HL-60/S4 (cell line): ENCODE results near the gene TOX2.

Source experiments
- in situ Hi-C: fragments of 300-500 bp; cut with MboI; formaldehyde crosslinking; loops from 2 replicates; pipeline ENCODE4 v1.14.3; 2022; ENCODE audit warnings: low sequenced_read_pairs

The TOX2 gene

GRCh38 chr20:44073011-44073674 is 158.5 kb downstream of the TOX2 start:
- in situ Hi-C loops, result no loop called here

DNA sequence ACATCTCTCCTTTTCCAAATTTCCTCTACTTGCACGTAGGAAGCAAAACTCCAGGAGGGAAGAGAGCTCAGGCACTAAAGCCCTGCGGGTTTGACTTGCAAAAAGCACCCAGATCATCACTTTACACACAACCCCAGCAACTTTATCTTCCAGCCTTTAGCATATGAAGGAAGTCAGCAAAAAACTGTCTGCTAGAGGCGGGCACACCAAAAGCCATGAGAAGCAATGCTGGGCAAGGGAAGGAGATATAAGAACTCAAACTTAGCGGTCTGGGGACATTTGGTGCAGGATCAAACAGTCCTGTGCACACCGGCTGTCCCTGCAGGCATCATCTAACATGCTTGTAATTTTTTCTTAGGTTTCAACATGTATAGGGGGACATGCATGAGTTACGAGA is 159.0 kb downstream of the TOX2 start:
- in situ Hi-C loops, result no loop called here

DNA sequence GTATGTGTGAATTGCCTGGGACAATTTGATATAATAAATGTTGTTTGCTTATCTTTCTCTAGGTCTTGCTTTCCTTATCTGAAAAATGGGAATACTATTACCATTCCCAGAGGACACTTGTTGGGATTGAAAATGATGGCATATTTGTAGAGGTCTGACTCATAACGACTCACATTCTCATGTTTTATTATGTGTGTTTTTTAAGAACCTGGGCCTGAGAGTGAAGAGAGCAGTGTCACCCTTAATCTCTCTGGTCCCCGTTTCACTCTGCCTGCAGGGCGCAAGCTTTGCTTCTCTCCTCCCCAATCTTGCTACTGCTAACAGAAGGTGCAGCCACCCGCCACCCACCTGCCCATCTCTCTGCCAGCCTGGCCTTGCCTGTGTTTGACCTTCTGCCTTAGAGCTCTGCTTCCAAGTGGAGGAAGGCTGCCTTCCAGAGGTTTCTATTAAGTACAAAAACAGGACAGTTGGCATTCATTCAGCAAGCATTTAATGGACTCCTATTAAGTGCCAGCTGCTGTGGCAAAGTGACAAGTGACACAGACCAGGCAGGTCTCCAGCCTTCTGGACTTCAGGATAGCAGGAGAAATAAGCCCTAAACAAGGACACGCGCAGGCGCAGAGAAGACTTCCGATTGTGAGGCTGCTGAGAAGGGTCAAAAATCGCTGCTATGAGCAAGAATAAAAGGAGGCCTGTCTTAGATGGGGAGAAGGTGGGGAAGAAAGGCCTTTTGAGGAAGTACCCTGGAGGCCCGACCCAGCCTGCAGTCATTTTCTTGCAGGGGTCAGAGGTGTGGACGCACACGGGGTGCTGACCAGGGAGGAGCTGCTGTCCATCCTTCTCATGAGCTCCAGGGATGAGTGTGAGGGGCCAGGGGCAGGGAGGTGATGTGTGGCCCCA is 159.8 kb downstream of the TOX2 start:
- in situ Hi-C loops, result loop anchor here (25.0 kb wide), 1 partner anchor 537 kb away; no protein-coding TSS in a partner anchor

DNA sequence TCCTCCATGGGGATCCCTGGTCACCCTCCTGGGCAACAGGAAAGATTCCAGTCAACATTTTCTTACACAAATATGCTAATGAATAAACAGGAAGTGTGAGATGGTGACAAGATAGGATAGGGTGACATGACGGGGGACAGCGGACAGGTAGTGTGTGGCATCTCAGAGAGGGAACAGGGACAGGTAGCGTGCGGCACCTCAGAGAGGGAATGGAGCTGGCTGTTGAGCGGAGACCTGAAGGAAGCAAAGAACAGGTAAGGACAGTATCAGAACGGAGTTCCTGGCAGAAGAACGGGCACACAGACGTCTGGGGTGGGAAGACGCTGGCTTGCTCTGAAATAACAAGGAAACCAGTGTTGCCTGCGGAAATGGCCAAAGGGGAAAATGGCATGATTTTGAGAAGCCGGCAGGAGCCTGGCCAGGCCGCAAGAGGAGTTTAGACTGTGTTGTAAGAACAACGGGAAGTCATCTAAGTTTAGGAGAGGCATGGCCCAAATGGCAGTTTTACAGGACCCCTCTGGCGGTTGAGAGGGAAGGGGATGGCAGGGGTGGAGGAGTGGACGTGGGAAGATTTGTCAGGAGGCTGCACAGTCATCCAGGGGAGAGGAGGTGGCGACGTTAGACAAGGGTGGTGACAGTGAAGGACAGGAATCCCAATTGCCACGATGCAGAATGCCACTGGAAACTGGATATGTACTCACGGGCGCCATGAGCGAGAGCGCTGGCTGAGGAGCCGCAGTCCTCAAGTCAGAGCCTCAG is 160.7 kb downstream of the TOX2 start:
- in situ Hi-C loops, result loop anchor here (25.0 kb wide), 1 partner anchor 538 kb away; no protein-coding TSS in a partner anchor

DNA sequence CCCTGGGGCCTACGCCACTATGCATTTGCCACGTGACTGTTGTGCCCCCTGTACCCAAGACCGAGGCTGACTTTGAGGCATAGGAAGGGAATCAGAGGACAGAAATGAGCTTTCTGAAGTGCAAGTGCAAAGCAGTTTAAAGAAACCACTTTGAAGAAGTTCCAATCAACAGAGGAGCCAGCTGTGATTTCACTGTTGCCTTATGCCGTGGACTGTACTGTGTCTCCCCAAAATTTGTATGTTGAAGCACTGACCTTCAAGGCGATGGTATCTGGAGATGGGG is 161.2 kb downstream of the TOX2 start:
- in situ Hi-C loops, result loop anchor here (25.0 kb wide), 1 partner anchor 539 kb away; no protein-coding TSS in a partner anchor

DNA sequence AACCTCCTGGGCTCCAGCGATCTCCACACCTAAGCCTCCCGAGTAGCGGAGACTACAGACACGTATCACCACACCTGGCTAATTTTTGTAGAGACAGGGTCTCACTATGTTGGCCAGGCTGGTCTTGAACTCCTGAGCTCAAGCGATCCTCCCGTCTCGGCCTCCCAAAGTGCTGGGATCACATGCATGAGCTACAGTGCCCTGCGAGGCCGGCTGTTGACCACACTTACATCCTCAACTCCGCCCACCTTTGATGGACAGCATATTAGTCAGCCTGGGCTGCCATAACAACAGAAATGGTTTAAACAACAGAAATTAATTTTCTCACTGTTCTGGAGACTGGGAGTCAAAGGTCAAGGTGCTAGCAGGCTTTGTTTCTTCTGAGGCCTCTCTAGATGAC is 164.6 kb downstream of the TOX2 start:
- in situ Hi-C loops, result loop anchor here (25.0 kb wide), 1 partner anchor 542 kb away; no protein-coding TSS in a partner anchor

- in situ Hi-C loops, result loop anchor here (10.0 to 25.0 kb wide), 3 partner anchors 325 to 635 kb away; no protein-coding TSS in a partner anchor
Measured at GRCh38 chr20:44080064-44080463, 165.4 kb downstream of the TOX2 start.

DNA sequence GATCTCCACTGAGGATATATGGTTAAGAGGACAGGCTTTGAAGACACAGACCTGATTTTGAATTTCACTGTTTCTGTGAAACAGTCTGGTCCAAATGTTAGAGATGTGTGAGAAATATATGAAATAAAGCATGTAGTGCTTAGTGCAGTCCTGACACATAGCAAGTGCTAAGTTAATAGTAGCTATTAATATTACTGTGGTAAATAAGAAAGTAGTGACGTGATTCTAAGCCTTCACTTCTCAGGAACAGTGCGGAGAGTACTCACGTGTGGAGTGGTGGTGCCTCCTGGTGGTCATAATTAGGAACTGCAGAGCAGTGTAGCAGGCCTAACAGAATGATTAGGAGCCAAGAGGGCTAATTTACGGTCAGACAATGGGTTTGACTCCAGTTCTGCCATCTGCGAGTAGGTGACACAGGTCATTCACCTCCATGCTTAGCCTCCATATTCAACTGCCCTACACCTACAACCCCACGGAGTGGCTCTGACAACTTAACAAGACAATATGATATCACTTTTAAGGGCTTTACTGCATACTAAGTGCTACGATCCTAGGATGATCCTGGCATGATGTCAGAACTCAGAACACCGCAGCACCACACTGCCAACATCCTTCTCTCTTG is 166.1 kb downstream of the TOX2 start:
- in situ Hi-C loops, result loop anchor here (10.0 to 25.0 kb wide), 3 partner anchors 326 to 636 kb away; no protein-coding TSS in a partner anchor

- in situ Hi-C loops, result loop anchor here (10.0 to 25.0 kb wide), 3 partner anchors 327 to 637 kb away; no protein-coding TSS in a partner anchor
Measured at GRCh38 chr20:44081476-44081875, 166.8 kb downstream of the TOX2 start.

- in situ Hi-C loops, result loop anchor here (10.0 to 25.0 kb wide), 3 partner anchors 327 to 637 kb away; no protein-coding TSS in a partner anchor
Measured at GRCh38 chr20:44081888-44082287, 167.2 kb downstream of the TOX2 start.

DNA sequence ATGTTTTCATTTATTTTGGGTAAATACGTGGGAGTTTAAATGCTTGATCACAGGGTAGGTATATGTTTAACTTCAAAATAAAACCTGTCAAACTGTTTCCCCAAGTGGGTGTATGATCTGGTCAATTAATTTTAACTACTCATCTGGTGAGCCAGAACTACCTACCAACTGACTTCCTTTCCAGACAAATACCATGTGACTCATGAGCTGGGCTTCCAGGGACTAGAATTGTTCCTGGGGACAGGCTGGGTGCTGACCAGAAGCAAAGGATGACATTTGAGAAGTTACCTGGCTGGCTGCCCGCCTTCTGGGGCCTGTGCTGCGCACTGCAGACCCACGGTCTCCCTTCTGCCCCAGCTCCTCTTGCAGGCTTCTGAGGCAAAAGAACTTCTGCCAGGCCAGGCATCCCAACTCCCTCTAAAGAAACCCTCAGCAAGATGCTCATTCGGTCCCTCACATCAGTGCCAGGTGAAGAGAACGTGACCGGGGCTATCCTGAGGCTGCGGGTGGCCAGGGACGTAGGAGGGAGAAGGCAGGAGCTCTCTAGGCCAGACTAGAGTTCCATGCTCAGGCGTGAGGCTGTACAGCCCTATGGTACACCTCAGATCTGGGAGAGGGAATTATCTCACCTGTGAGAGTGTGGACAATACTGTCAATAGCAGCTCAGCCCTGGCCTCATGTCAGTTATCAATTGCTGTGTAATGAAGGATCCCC is 168.7 kb downstream of the TOX2 start:
- in situ Hi-C loops, result loop anchor here (10.0 to 25.0 kb wide), 3 partner anchors 329 to 639 kb away; no protein-coding TSS in a partner anchor

- in situ Hi-C loops, result loop anchor here (10.0 to 25.0 kb wide), 3 partner anchors 330 to 640 kb away; no protein-coding TSS in a partner anchor
Measured at GRCh38 chr20:44084439-44084838, 169.8 kb downstream of the TOX2 start.

DNA sequence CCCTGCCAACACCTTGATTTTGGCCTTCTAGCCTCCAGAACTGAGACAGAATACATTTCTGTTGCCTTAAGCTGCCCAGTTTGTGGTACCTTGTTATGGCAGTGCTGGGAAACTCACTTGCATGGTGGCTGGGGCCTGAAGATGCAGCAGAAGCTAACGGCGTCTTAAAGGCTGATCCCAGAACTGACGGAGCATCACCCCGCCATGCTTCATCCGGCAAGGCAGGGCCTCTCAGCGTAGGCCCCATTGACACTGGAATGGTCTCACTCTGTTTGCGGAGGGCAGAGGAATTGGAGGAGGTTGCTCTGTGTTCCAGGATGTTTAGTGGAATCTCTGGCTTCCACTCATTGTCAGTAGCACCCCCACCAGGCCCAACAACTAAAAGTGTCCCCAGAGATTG is 170.2 kb downstream of the TOX2 start:
- in situ Hi-C loops, result loop anchor here (10.0 to 25.0 kb wide), 3 partner anchors 330 to 640 kb away; no protein-coding TSS in a partner anchor

- in situ Hi-C loops, result loop anchor here (10.0 to 25.0 kb wide), 3 partner anchors 331 to 641 kb away; no protein-coding TSS in a partner anchor
Measured at GRCh38 chr20:44085616-44086434, 171.2 kb downstream of the TOX2 start.

DNA sequence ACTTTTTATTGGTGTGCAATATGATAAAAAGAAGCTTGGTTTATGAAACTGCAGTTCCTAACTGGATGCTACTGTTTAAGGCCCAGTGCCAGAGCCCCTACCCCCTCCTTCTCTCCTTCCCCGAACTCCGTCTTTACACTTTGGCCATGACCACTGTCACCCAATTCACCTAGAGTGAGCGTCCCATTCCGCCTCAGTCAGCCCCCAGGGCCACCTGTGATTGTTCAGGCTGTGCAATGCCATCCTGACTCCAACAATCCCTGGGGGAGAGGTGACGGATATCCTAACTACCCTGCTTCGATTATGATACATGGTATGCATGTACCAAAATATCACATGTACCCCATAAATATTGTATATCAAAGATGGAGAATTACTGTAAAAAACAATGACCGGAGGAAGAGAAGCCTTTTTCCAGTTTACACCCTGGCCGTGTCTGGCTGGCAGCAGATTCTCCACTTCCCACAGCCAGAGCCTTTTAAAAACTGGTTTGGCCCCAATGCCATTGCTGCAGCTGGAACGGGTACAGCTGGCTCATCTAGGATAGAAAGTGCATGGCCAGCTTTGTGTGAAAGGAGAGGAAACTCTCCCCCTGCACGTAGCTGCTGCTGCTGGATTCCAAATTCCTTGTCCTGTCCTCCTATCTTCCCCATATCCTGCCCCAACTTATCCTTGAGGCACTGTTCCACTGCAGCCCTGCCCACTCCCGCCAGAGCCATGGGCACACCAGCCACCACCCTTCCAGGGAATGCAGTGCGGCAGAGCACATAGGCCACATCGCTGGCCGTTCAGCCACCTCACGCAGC is 172.6 kb downstream of the TOX2 start:
- in situ Hi-C loops, result loop anchor here (10.0 to 25.0 kb wide), 3 partner anchors 332 to 642 kb away; no protein-coding TSS in a partner anchor

DNA sequence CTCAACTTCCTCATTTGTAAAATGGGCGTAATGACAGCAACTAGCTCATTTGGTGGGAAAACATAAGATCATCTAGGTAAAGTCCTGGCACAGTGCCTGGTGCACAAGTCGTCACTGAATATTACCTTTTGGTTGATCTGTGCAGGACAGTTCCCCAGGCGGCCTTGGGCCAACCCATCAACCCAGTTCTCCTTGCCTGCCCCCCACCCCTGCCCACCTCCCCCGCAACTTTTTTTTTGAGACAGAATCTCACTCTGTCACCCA is 173.1 kb downstream of the TOX2 start:
- in situ Hi-C loops, result loop anchor here (10.0 to 25.0 kb wide), 3 partner anchors 333 to 643 kb away; no protein-coding TSS in a partner anchor

GRCh38 chr20:44089987-44090674 is 175.5 kb downstream of the TOX2 start:
- in situ Hi-C loops, result loop anchor here (10.0 to 25.0 kb wide), 3 partner anchors 335 to 645 kb away; no protein-coding TSS in a partner anchor
